Activated naive CD8-positive, alpha-beta T cell treated with anti-CD3 and anti-CD28 coated beads, Interleukin-2, amount 50 U/mL, for 24 hours (primary cell): ENCODE results near the gene SMAD7.

Experiments
- ATAC-seq: fragments of 150-1000 bp; cut with Tn5 transposase; one replicate; pipeline ENCODE4 v1.10.0; 2021
- DNase-seq: peaks from one replicate; pipeline ENCODE4 v3.0.0; 2021
- H3K27ac Mint-ChIP-seq: one replicate; pipeline ENCODE4 v1.8.0; 2021; ENCODE audit warnings: mild to moderate bottlenecking, mixed read lengths
- H3K27me3 Mint-ChIP-seq: one replicate; pipeline ENCODE4 v1.8.0; 2021; ENCODE audit warnings: mixed read lengths
- H3K36me3 Mint-ChIP-seq: one replicate; pipeline ENCODE4 v1.8.0; 2021; ENCODE audit warnings: low read depth, mixed read lengths
- H3K4me1 Mint-ChIP-seq: one replicate; pipeline ENCODE4 v1.8.0; 2021; ENCODE audit warnings: mixed read lengths
- H3K4me3 Mint-ChIP-seq: one replicate; pipeline ENCODE4 v1.8.0; 2021; ENCODE audit warnings: mild to moderate bottlenecking, moderate library complexity, mixed read lengths
- H3K9me3 Mint-ChIP-seq: one replicate; pipeline ENCODE4 v1.8.0; 2021; ENCODE audit warnings: mixed read lengths

The SMAD7 gene

GRCh38 chr18:48947560-48947959 is 3.2 kb downstream of the SMAD7 start:
- Mint-ChIP-seq H3K9me3 (no peaks in the 10 kb centered on the region), H3K4me3 (peak overlapping the region; percentile 97), H3K36me3 (peaks cover 59% of the 10 kb centered on the region), H3K27me3 (peaks cover 2% of the 10 kb centered on the region), H3K27ac (no peak overlapping the region), H3K4me1 (peaks cover 66% of the 10 kb centered on the region)
- DNase-seq (no peak), ATAC-seq (no peak)

DNA sequence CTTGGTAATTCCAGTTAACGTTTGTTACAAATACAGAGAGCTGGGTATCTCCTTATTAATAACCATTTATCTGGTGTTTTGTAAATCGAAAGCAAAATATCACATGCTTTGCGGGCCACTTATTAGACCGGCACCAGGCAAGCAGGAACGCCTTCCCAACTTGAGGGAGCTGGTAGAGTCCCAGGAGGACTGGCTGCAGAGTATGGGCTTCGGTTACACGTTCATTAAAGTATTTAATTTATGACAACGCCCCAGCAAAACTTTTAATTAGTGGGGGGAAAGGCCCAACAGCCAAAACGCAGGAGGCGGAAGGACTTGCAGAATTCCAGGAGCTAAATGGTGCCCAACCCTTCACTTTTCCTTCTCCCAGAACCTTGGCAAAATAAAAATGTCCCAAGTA is 3.7 kb downstream of the SMAD7 start:
- peaks cover 62% of the 10 kb centered on the region for H3K36me3 Mint-ChIP-seq
- H3K4me1 Mint-ChIP-seq: peaks cover 67% of the 10 kb centered on the region
- H3K27me3 Mint-ChIP-seq: peaks cover 2% of the 10 kb centered on the region
- DNase-seq (no peak), ATAC-seq (no peak)
- H3K27ac Mint-ChIP-seq: no peak overlapping the region
- H3K4me3 Mint-ChIP-seq: peak overlapping the region; percentile 97
- H3K9me3 Mint-ChIP-seq: no peaks in the 10 kb centered on the region

DNA sequence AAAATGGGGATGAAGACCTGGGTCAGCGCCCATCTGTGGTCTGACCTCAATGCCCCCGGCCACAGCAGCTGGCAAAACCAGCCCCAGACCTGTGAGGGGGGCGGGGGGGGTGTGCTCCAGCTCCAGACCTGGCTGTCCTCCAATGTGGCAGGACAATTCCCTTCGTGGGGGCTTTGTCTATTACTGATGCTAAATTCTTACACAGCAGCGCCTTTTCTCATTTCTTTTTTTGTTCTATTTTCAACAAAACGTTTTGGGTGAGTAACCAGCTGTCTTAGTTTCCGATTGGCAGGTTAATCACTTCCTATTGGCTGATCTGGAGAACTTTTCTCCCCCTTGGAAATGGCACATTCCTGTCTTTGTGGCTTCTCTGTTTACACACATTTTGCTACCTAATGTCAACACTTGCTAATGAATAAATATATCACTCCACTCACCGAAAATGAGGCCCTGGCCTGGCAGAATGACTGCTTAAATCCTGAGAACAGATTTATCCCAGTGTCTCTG is 4.4 kb downstream of the SMAD7 start:
- Mint-ChIP-seq H3K4me1 (peaks cover 73% of the 10 kb centered on the region), H3K4me3 (peak overlapping the region; percentile 11), H3K27ac (no peak overlapping the region), H3K36me3 (peaks cover 66% of the 10 kb centered on the region), H3K27me3 (peaks cover 2% of the 10 kb centered on the region), H3K9me3 (no peaks in the 10 kb centered on the region)
- ATAC-seq (no peak), DNase-seq (no peak)

DNA sequence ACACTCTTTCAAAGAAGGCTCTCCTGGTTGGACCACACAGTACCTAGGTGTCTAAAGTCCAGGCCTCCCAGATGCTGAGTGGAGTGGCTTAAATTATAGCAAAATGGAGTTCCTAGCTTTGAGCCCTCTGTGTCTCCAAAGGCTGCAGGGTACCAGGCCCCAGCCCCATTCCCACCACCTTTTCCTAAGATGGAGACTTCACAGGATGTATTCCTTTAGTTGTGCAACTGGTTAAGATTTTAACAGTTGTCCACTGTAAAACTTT is 4.9 kb downstream of the SMAD7 start:
- ATAC-seq (no peak), DNase-seq (no peak)
- Mint-ChIP-seq H3K36me3 (peaks cover 68% of the 10 kb centered on the region), H3K27me3 (peaks cover 2% of the 10 kb centered on the region), H3K4me1 (peaks cover 77% of the 10 kb centered on the region), H3K9me3 (no peaks in the 10 kb centered on the region), H3K27ac (no peak overlapping the region), H3K4me3 (peak overlapping the region; percentile 11)

- H3K9me3 Mint-ChIP-seq: no peaks in the 10 kb centered on the region
- DNase-seq: no peak
- no peak overlapping the region for H3K27ac Mint-ChIP-seq
- peaks cover 89% of the 10 kb centered on the region for H3K4me1 Mint-ChIP-seq
- H3K27me3 Mint-ChIP-seq: peaks cover 2% of the 10 kb centered on the region
- no peak for ATAC-seq
- H3K4me3 Mint-ChIP-seq: no peak overlapping the region
- H3K36me3 Mint-ChIP-seq: peaks cover 67% of the 10 kb centered on the region
These were observed 6.1 kb downstream of the SMAD7 start for GRCh38 chr18:48944634-48945033.

DNA sequence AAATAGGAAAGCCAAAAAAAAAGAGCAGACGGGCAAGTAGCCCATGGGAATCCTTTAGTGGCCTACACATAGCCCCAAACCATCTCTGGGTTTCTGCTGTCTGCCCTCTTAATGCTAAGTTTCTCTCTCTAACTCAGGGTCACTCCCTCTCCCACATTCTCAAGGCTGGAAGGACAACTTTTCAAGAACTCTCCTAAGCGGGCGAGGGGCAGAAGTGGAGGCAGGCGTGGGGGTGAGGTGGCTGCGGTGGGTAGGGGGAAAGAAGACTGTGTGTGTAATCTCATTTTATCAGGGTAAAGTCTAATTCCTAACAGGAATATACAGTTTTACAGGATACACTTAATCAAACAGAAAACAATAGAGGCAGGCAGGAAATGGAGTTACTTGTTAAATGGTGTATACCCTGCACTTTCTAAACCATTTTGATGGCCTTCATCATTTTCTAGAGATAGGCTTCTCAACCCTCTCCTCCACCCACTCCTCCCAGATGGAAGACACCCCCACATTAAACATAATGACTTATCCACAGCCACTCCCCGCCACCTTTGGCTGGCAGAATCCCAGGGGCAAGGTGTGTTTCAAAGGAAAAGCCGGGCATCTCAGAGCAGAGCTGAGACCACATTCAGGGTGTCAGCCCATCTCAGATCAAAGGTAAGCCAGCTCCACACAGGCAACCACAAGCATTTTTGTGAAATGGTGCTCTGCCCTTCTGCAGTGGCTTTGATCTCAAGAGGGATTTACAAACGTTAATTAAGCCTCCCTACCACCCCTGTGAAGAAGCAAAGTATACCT is 6.8 kb downstream of the SMAD7 start:
- Mint-ChIP-seq H3K27me3 (peaks cover 2% of the 10 kb centered on the region), H3K36me3 (peaks cover 62% of the 10 kb centered on the region), H3K27ac (no peak overlapping the region)

DNA sequence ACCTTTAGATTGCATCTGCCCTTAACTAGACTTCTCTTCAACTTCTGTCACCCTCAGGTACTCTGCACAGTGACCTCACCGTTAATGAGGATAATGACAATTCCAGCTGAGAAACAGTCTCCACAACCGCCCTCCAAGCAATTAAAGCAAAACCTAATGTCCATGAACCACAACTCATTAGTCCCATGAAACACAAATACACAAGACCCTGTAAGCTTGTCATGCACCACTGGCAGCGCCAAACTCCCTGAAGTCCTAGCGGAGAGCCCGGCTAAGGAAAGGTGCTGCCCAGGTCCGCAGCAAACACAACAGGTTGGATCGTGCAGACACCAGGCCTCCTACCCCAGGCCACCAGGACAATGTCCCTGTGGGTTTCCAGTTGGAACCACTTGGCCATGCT is 7.4 kb downstream of the SMAD7 start:
- Mint-ChIP-seq H3K9me3 (no peaks in the 10 kb centered on the region), H3K27ac (no peak overlapping the region), H3K36me3 (peaks cover 62% of the 10 kb centered on the region), H3K4me3 (no peak overlapping the region), H3K27me3 (peaks cover 2% of the 10 kb centered on the region), H3K4me1 (peaks cover 98% of the 10 kb centered on the region)
- no peak for DNase-seq
- no peak for ATAC-seq

More for the DNA sequence above, 6.8 kb downstream of the SMAD7 start:
- DNase-seq (no peak), ATAC-seq (no peak)
- Mint-ChIP-seq H3K9me3 (no peaks in the 10 kb centered on the region), H3K4me3 (peak overlapping the region; percentile 22), H3K4me1 (peaks cover 92% of the 10 kb centered on the region)

DNA sequence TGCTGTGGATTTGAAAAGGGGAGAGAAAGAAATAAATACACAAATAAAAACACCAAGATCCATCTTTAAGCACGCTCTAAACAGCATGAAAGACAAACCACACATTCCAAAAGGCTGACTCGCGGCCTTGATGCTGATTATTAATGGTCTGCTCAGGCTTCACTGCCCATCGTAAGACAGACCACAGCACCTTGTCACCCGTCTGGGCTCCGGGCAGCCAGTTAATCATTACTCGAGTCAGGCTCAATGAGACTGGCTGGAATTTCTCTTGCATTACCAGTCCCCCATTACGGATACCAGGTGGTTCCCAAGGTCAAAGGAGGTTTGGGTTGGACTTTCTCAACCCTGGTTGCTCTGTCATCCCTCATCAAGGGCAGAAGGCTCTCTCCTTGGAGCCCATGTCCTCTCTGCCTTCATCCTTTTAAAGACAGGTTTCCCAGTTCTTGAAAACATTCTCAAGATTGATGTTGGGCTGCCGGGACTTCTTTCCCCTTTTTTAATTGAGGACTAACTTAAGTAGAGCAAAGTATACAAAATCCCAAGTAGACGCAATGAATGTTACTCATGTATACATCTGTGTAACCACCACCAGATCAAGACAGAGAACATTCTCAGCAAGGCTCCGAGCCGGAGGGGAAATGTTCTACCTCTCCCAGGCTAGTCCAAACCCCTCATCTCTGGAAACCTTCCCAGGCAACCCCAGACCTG is 8.1 kb downstream of the SMAD7 start:
- H3K27me3 Mint-ChIP-seq: no peaks in the 10 kb centered on the region
- ATAC-seq (no peak), DNase-seq (no peak)
- H3K9me3 Mint-ChIP-seq: no peaks in the 10 kb centered on the region
- H3K27ac Mint-ChIP-seq: no peak overlapping the region
- H3K36me3 Mint-ChIP-seq: peaks cover 58% of the 10 kb centered on the region
- peaks cover 98% of the 10 kb centered on the region for H3K4me1 Mint-ChIP-seq
- no peak overlapping the region for H3K4me3 Mint-ChIP-seq

DNA sequence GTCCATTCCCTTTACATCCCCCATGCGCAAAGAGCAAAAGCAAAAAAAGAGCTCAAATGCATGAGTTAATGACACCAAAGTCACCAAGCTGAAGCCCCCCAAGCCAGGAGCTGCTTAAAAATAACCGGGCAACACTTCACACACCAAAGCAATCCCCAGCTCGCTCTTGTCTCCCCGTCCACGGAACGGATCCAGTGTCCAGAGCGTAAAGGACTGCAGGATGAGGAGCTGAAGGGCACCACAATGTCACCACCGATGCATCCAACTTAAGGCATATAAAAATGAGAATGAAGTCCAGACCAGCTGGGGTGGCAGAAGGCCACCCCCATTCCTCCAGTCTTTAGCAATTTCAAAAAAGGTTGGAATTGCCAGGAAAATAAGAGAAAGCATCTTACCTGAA is 8.7 kb downstream of the SMAD7 start:
- no peak for ATAC-seq
- no peaks in the 10 kb centered on the region for H3K27me3 Mint-ChIP-seq
- no peak for DNase-seq
- H3K36me3 Mint-ChIP-seq: peaks cover 52% of the 10 kb centered on the region
- H3K9me3 Mint-ChIP-seq: no peaks in the 10 kb centered on the region
- H3K4me1 Mint-ChIP-seq: peaks cover 97% of the 10 kb centered on the region
- H3K4me3 Mint-ChIP-seq: no peak overlapping the region
- H3K27ac Mint-ChIP-seq: no peak overlapping the region

DNA sequence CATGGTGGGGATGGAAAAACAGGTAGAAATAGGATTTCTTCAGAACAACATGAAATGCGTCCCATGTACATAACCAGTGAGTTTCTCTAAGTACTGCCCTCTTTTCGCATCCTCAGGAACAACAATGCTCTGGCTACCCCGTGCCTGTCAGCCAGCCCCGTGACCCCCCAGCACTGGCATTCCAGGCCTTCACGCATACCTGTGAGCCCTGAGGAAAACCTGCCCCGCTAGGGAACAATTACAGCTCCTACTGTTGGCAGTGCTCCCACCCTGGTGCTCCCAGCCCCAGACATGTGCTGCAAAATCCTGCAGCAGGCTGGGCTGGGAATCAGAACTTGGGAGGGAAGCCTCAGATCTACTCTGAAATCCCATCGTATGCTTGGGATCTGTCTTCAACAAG is 9.1 kb downstream of the SMAD7 start:
- Mint-ChIP-seq H3K4me1 (peaks cover 95% of the 10 kb centered on the region), H3K9me3 (no peaks in the 10 kb centered on the region), H3K27ac (no peak overlapping the region), H3K27me3 (no peaks in the 10 kb centered on the region), H3K36me3 (peaks cover 49% of the 10 kb centered on the region), H3K4me3 (peak overlapping the region; percentile 65)
- DNase-seq (no peak), ATAC-seq (no peak)

DNA sequence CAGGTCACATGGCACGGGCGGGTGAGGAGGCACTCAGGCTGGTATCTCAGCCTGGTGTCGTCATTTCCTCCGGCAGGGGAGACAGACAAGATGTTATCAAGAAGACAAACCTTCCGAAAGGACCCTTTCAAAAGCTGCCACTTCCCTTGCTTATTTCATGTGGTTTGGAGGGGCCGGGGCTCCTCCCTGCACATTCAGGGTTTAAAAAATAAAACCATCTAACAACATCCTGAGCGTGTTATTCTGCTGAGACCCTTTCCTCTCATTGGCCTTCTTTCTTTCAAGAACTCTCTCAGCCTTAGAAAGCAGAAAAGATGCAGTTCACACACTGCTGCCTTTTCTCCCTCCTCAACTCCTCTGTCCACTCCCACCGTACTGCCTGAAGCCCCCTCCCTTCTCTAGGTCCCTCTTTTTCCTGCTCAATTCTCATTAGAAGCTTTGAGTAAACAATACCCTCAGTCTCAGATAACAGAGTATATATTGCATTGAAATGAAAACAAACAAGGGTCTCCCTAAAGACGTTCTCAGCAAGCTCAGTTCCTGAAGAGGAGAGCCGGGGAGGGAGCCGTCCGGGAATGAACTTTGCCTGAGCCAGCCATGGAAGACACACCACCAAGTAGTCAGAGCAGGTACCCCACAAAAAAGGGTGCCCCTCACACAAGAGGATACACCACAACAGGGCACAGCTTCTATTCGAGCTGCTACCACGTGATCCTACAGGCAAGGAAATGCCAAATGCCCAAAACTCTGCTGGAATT is 9.7 kb downstream of the SMAD7 start:
- ATAC-seq: peak; percentile 90
- H3K36me3 Mint-ChIP-seq: peaks cover 46% of the 10 kb centered on the region
- H3K27ac Mint-ChIP-seq: peak overlapping the region; percentile 77
- H3K4me1 Mint-ChIP-seq: peaks cover 95% of the 10 kb centered on the region
- peak overlapping the region; percentile 65 for H3K4me3 Mint-ChIP-seq
- peak; percentile 78 for DNase-seq
- H3K27me3 Mint-ChIP-seq: no peaks in the 10 kb centered on the region
- H3K9me3 Mint-ChIP-seq: no peaks in the 10 kb centered on the region

- no peak for DNase-seq
- ATAC-seq: no peak
- H3K27ac Mint-ChIP-seq: peak overlapping the region; percentile 77
- peak overlapping the region; percentile 65 for H3K4me3 Mint-ChIP-seq
- no peaks in the 10 kb centered on the region for H3K27me3 Mint-ChIP-seq
- H3K36me3 Mint-ChIP-seq: peaks cover 41% of the 10 kb centered on the region
- H3K9me3 Mint-ChIP-seq: no peaks in the 10 kb centered on the region
- H3K4me1 Mint-ChIP-seq: peaks cover 95% of the 10 kb centered on the region
These were observed 11.3 kb downstream of the SMAD7 start for GRCh38 chr18:48939205-48940097.

DNA sequence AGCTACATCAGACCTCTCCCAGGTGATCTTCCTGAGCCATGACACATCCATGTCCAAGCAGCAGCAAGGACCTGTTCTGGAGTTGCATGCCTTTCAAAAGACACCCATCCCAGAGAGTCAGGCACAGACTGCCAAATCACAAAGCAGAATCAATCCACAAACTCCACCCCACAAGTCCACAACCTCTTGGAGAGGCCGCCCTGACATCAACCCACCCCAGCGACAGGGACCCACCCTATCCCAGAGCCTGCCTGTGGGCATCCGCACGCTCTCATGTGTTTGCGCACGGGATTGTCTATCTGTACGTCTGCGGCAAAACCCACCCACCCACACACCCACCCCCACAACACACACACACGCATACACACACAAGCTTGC is 11.9 kb downstream of the SMAD7 start:
- H3K4me3 Mint-ChIP-seq: no peak overlapping the region
- no peaks in the 10 kb centered on the region for H3K27me3 Mint-ChIP-seq
- H3K36me3 Mint-ChIP-seq: peaks cover 34% of the 10 kb centered on the region
- DNase-seq: no peak
- peaks cover 95% of the 10 kb centered on the region for H3K4me1 Mint-ChIP-seq
- no peaks in the 10 kb centered on the region for H3K9me3 Mint-ChIP-seq
- ATAC-seq: no peak
- no peak overlapping the region for H3K27ac Mint-ChIP-seq
